ENCODE measurements around the gene LARGE1.
A peak's percentile ranks its signal among the peaks of the same experiment; 100 is the strongest.

Gene LARGE1

DNA sequence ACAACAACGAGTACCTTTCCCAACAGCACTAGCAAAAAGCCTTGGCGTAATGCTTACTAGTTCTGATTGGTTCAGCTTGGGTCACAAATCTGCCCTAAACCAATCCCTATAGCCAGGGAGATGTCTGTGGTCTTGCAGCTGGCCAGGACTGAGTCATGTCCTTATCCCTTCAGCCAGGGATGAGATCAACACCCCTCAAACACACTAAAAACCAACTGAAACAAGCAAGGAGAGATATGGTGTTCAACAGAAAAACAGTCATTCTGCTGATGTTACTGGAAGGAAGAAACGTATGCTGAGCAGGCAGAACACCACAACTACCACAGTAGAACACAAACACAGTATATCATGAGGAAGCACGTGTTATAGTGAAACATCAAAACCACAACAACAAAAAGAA, 375.6 kb downstream of the LARGE1 start:
- DNase-seq, result no peak

DNA sequence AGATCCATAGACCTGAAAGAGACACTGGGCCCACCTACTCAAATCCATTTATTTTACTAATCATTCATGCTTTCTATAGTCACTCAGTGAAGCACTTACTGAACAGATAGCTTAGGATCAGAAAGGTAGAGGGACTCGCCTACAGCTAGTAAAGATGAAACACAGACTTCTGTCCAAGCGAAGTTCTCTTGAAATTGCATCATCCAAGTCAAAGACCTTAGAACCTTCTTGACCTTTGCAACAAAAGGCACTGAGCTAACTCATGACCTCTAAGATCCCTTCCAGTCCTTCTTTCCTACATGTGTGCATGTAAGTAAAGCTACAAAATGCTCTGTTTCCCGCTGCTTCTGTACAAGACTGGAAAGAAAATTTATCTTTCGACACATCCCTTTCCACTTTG, 377.6 kb downstream of the LARGE1 start:
- DNase-seq, result no peak

DNA sequence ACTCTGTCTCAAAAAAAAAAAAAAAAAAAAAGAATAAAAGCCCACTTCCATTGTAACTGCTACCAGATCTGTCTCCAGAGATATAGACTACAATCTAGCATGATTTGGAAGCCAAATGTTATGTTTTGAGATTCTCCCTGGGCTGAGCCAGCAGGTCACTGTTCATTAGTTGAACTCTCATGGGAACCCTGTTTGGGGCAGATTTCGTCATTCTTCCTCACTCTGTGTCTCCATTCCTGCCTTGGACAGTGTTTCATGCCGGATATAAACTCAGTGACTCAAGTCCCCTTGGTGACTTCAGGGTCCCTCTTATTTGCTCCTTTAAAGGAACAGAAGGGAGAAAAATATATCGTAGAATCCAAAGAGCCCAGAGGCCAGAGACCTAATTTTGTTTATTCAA, 378.1 kb downstream of the LARGE1 start:
- DNase-seq, result no peak

DNA sequence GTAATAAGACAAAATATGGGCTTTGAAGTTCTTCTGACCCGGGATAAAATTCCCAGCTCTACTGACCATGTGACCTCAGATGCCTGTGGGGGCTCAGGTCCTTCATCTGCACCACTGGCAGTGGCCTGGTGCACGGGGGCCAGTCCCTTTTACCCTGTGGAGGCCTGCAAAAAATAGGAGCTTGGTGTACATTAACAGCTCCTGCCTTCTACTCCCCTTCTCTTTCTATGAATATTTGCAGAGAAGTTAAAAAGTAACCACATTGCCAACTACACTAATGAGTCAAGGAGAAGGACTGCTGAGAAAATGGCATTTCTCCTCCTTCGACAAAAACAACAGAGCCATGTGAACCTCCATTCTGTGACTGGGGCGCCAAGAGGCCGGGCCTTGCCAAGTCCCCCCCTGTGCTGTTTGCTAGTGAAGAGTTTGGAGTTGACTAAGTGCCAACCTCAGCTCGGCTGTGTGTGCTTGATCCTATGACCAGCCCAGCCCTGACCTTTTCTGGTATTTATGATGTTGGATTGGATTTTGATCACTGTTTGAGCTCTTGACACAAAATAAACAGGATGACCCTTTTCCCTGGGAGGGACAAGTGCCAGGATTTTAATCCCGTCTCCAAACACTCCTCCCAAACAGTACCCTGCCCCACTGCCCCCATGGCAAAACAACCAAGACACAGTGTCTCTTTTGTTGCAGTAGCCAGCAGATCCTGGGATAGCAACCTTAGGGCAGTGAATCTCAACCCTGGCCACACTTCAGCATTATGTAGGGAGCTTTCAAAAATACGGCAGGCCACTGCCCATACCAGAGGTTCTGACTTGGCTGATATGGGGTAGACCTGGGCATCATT, 380.1 kb downstream of the LARGE1 start:
- no peak for DNase-seq

DNA sequence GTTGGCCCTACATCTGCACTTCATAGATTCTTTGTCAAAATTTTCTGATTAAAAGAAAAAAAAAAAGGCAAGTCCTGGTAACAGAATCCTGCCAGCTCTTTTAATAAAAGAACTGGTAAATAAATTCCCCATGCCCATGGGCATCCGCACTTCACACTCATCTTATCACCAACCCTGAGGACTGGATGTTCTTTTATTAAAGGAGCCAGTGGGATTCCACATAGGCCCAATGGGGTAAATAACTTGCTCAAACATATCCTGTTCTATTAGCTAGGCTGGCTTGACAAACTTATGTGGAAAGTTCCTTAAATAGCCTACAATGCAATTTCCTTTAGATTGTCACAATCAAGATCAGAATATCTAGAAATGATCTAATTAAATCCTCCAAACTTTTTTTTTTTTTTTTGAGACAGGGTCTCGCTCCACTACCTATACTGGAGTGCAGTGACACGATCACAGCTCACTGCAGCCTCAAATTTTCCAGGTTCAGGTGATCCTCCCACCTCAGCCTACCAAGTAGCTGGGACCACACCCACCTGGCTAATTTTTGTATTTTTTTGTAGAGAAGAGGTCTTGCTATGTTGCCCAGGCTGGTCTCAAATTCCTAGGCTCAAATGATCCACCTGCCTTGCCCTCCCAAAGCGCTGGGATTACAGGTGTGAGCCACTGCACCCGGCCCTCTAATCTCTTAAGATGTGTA, 380.9 kb downstream of the LARGE1 start:
- DNase-seq, result no peak

DNA sequence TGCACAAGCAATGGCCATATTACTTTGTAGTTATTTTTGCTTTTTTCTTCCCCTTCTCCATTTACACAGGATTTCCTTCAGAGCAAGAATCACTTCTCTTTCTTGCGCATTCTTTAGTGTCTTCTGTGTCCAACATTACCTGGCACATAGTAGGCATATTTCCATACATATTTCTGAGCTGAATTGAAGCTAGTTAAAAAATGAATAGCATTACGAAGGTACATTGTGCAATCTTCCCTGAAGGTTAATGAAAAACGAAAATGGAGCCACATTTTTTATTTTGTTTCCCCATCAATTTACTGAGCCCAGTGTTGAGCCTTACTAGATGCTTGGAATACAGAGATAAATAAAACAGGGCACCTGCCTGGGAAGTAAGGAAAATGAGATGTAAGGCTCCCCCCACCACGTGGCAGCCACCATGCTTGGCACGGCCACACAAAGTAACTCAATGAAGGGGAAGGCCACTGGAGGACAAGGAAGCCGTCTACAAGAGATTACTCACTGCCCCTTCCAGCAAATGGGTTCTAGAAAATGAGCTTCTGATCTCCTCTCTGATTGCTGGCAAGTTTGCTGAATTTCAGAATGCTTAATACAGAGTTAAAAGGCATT, 381.9 kb downstream of the LARGE1 start:
- DNase-seq, result no peak

DNA sequence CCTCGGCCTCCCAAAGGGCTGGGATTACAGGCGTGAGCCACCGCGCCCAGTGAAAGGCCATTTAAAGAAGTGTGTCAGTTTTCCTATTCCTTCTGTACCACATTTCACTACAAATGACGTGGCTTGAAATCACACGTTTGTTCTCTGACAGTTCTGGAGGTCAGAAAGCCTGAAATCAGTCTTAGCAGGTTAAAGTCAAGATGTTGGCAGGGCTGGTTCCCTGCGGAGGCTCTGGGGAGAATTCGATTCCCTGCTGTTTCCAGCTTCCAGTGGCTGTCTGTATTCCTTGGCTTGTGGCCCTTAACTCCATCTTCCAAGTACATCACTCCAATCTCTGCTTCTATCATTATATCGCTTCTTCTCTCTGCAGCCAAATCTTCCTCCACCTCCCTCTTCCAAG, 383.2 kb downstream of the LARGE1 start:
- no peak for DNase-seq

DNA sequence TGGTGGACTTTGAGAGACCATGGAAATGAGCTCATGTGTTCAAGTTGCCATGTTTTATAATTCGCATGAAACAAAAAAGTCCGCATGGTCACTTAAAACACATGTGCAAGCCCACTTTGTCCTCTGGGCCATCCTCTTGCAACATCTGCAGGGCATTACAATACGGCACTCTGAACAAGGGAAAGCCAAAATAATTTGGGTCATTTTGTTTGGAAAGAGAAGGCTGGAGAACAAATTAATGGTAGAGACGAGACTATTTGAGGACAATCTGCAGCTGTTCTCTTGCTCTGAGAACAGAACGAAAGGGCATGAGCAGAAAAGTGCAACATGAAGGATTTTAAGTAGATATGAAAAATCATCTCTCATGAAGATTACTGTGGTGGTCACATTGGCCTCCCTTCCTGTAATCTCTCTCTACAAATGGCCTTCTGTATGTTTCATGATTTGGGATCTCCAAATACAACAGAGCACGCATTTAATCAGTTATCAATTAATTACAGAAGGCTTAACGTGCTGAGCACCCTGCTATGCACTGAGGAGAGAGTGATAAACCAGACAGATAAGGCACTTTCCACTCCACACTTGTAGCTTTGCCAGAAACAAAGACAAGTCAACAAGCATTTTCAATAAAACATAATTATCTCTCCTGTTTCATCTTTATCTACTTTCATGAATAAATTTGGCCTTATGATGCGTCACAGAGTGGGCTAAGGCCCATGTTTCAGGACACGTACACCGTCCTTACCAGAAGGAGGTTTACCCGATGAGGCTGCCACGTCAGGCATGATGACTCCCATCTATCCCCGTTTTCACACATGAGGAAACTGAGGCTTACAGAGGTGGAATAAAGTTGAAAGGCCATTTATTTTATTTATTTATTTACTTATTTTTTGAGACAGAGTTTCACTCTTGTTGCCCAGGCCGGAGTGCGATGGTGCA, 384.1 kb downstream of the LARGE1 start:
- no peak for DNase-seq

DNA sequence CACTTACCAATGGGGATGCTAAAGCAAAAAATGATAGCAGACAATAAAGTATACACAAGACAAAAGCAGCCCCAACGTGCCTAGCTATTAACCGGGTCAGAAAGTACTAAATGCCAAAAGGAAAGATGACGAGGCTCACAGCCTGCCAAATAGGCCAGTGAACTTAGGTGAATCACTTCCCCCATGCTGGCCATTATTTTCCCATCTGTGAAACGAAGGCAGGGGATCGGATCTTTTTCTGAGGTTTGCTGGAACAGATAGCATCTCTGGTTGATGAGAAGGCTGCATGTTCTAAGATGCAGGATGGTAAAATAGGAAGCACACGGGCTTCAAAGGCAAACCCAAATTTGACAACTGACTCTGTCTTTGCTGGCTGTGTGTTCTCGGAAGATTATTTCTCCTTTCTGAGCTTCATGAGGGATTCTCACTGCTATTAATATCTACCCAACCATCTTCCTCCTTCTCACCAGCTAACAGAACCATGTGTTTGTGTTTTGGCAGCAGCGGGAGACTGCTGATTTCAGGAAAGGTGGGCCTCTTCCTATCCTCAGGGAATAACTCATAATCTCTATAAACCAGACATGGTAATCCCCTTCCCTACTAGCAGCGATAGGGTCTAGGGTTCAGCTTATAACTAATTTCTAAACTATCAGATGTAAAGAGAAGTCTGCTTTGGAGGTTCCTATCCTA, 390.7 kb downstream of the LARGE1 start:
- no peak for DNase-seq

DNA sequence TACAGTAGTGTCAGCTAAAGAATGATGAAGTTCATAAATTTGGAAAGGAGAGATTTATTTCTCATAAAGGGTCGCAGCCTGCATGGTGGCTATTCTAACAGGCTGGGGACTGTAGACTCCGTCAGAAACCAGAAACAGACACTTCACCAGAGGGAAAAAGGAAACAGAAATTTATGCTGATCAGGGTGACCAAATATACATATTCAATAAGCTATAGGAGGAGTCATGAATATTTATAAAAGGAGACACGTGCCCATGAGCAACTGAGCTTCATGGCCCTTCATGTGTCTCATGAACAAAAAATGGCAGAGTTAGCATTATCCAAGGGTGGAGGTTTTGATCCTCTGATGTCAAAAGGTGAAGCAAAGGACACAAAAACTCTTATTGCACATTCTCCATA, 392.1 kb downstream of the LARGE1 start:
- DNase-seq, result no peak

DNA sequence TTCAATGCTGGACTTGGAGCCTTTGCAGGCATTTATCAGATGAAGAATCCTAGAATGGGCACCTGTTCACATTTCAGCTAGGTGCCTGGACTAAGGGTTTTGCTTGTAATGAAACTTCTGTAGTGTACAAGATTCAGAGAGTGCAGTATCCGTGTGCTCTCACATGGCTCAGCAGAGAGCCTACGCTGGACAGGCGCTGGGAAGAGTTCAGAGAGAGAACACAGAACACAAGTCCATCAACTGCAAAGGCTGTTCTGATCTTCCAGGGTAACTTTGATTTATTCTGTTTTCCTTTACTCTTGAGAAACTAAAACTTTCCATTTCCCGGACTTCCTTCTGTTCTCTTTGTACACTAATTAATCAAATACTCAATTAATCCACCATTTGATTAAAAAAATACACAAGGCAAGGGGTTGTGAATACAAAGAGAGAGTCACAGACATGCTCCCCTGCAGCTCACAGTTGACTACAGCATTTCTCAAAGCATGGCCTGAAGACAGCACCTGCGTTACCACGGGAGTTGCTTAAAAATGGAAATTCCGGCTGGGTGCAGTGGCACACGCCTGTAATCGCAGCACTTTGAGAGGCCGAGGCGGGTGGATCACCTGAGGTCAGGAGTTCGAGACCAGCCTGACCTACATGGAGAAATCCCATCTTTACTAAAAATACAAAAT, 393.7 kb downstream of the LARGE1 start:
- no peak for DNase-seq

DNA sequence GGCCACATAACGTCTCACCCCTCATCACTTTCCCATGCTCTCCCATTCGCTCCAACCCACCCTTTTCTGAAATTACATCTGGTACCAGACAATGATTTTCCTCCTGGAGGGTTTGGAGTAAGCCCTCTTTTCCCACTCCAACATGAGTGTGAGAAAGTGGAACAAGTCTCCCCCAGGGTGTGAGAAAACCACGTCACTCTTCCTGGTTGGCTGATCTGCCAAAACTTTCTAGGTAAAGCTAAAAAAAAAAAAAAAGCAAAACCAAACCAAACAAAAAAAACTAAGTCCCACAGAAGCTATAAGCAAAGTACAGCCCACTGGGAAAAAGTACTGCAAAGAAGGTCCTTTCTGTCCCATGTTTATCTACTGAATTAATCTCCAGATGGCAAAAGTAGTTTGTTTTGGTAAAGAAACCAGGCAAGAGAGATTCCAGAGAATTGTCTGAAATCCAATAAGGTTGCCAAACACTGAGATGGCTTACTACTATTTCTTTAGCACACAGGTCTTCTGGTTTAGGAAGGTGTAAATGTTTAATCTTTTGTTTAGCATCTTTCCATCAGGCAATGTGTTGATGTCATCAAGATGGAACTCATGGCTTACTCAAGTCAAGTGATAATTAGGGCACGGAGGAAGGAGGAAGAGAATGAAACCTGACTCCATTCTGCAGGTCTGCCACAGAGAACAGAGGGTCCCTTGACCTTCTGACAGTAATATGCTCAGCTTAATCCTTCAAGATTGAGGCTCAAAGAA, 395.6 kb downstream of the LARGE1 start:
- DNase-seq, result no peak

DNA sequence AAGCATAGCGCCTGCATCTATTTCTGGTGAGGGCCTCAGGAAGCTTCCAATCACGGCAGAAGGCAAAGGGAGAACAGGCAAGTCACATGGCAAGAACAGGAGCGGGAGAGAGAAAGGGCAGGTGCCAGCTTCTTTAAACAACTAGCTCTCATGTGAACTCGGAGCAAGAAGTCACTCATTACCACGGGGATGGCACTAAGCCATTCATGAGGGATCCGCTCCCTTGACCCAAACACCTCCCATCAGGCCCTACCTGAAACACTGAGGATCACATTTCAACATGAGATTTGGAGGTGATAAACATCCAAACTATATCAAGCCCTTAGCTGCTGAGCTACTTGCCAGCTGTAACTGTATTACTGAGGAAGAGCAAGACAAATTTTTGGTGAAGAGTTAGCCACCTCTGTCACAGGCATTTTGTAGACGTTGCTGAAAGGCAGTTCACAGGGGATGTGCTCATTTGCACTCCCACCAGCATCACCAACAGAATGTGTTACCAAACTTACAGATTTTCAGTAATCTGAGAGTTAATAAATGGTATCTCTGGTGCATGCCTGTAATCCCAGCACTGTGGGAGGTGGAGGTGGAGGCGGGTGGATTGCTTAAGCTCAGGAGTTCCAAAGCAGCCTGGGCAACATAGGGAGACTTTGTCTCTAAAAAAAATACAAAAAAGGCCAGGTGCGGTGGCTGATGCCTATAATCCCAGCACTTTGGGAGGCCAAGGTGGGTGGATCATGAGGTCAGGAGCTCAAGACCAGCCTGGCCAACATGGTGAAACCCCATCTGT, 398.2 kb downstream of the LARGE1 start:
- DNase-seq, result no peak

DNA sequence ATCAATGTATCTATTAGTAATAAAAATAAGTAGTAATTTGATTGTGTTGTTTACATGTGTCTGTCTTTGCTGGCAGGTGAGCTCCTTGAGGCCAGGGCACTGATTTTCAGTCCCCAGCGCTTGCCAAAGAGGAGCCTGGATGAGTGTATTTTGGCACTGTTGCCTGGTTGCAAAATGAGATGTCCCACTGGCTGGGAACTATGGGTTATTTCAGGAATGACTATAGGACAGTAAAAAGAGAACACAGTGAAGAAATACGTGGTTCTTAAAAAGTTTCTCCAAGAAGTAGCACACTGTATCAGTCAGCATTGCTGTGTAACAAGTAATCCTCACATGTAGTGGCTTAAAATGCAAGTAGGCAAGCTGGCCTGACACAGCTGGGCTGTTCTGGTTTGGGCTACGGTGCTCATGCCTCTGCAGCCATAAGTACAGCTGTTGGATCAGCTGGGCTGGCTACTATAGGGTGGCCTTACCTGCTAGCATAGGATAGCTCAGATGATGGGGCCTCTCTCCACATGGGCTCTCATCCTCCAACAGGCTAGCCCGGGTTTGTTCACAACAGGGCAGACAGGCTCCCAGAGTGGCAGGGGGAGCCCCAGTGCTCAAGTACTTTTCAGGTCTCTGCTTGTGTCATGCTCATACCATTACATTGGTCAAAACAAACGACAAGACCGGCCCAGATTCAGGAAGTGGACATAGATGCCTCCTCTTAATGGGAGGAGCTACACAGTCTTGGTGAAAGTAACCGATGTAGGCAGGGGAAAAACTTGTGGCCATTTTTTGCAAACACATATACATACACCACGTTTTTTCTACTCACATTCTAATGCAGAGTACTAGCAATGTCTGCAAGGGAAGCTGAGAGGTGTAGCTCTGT, 399.1 kb downstream of the LARGE1 start:
- DNase-seq, result no peak

DNA sequence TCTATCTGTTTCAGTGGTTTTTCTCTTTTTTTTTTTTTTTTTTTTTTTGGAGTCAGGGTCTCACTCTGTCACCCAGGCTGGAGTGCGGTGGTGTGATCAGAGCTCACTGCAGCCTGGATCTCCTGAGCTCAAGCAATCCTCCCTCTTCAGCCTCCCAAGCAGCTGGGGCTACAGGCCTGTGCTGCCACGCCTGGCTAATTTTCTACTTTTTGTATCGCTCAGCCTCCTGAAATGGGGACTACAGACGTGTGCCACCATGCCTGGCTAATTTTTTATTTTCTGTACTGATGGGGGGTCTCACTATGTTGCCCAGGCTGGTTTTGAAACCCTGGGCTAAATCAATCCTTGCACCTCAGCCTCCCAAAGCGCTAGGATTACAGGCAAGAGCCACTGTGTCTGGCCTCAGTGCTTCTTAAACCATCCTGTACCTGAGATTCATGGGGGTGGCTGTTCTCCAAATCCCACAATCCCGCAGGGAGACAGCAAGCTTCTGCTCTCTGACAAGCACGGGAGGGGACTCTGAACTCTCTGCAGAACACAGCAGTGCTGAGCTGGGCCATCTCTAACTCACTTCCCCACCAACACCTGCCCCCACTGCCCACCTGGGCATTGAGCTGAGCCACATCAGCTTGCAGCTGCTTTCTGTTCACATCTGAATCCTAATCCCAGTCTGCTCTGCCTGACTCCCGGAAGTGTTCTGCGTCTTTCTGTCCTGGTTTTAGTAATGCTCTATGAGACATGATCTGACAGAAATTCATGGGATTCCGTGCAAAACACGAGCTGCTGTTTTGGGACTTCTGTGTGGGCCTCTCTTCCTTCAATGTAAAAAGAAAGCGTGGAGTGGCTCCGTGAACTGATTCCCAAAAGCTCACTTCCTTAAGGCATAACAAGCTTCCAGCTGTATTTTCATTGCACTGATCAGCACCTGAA, 400.0 kb downstream of the LARGE1 start:
- DNase-seq, result no peak

DNA sequence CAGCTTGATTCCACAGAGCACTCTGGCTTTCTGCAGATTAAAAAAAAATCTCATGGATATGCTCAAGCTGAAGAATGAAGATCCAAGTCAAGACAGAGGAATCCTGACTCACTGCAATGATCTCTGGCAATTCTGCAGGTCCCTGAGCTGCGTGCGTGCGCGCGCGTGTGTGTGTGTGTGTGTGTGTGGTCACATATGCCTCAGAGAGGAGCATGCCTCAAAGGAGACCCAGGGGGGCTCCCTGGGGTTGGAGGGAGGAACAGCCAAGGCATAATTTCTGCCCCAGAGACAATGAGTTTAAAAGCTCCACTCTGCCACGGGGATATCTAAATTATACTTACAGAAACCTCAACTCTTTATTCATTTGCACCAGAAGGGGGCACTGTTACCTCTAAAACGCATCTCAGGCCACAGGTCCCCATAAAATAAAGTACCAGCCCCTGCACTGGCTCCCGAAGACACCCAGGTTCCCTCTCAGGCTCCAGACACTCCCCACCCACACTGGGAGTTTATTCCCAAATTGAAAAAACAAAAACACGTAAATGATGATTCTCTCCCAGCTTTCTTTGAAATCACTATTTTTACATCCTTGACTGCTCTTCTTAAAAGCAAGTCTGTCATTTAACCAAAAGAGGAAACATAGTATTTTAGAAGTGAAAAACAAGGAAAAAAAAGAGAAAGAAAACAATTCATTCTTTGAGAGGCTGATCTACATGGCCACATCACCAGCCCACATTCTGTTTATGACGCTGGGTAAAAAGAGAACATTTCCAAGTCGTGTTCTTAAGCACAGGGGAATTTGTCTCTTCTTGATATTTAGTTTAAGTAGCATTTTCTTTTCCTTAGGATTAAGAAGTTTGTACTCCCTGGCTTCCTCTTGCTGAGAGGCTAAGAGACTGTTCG, 401.0 kb downstream of the LARGE1 start:
- DNase-seq, result peak; percentile 71

DNA sequence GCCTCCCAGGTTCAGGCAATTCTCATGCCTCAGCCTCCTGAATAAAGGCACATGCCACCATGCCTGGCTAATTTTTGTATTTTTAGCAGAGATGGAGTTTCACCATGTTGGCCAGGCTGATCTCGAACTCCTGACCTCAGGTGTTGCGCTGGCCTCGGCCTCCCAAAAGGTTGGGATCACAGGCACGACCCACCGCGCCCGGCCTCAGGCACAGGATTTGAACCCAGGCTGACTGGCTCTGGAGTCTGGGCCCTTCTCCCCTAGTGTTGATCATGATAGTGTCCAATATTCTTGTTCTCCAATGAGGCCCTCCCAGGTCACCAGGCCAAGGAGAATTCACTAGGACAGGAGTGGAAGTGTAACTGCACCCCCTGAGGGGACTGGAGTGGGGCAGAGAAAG, 401.9 kb downstream of the LARGE1 start:
- DNase-seq, result no peak
